Duodenal mucosa (tissue), 2 donors: ENCODE data around the gene NDUFAF7.

Experiments used
- H3K27ac ChIP-seq: one replicate; pipeline ENCODE4 v1.7.0; 2013; ENCODE audit warnings: low read depth, low read length
- H3K27me3 ChIP-seq, 2 donors: one replicate each; pipeline ENCODE4 v1.7.0; 2013; ENCODE audit warnings: low read length in 2 of 2, control low read depth in 1 of 2; ENCODE audit not compliant: insufficient read depth in 2 of 2, control insufficient read depth in 1 of 2
- H3K36me3 ChIP-seq, 2 donors: one replicate each; pipeline ENCODE4 v1.7.0; 2013; ENCODE audit warnings: low read length in 2 of 2, control low read depth in 1 of 2; ENCODE audit not compliant: insufficient read depth in 2 of 2, control insufficient read depth in 1 of 2
- H3K4me1 ChIP-seq, 2 donors: one replicate each; pipeline ENCODE4 v1.7.0; 2013; ENCODE audit warnings: low read length in 2 of 2, control low read depth in 1 of 2; ENCODE audit not compliant: insufficient read depth in 2 of 2, control insufficient read depth in 1 of 2
- H3K4me3 ChIP-seq, 2 donors: one replicate each; pipeline ENCODE4 v1.7.0; 2013; ENCODE audit warnings: low read length in 2 of 2, low read depth in 1 of 2
- H3K9ac ChIP-seq, 2 donors: one replicate each; pipeline ENCODE4 v1.7.0; 2013; ENCODE audit warnings: low read length in 2 of 2, low read depth in 1 of 2
- H3K9me3 ChIP-seq, 2 donors: one replicate each; pipeline ENCODE4 v1.7.0; 2013; ENCODE audit warnings: low read length in 2 of 2, control low read depth in 1 of 2; ENCODE audit not compliant: control insufficient read depth in 1 of 2

NDUFAF7 gene

DNA sequence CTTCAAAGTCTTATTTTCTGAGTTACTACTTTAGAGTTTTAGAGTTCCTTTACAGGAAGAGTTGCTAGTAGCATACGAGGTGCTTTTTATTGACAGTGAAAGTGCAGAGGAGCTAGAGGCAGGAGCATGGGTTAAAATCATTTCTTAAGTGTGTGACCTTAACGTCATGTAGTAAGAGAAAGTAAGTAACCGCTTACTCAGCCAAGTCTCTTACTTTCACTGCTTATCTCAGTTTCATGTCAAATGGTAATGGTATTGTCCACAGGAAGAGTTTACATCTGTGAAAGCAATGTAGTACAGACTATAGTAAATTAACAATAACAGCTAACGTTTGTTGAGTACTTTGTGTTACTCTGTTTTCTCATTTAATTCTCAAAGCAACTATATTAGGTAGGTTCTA lies 12.6 kb downstream of the NDUFAF7 start:
- no peaks in the 10 kb centered on the region for H3K27me3 ChIP-seq
- H3K9me3 ChIP-seq, result no peaks in the 10 kb centered on the region
- H3K4me1 ChIP-seq, result no peaks in the 10 kb centered on the region
- no peak overlapping the region for H3K4me3 ChIP-seq
- H3K36me3 ChIP-seq, result peaks cover 9 to 64% of the 10 kb centered on the region in 2 donors
- H3K9ac ChIP-seq, result no peak overlapping the region
- H3K27ac ChIP-seq, result no peak overlapping the region

DNA sequence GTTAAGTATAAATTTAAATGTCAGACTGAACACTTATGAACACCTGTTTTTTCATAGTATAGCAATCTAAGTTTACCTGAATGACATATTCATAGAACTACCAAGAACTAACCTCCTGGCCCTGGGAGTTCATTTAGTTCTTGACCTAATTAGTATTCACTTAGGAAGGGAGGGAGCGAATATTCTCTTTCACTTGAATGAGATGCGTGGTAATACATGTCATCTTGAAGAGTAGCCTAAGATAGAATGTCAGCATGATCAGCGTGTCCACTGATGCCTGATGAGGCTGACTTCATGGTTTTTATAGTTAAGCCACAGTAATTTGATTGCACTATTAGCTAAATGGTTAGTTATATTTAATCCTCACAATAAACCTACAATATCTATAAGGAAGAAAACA lies 13.3 kb downstream of the NDUFAF7 start:
- H3K9me3 ChIP-seq, result no peaks in the 10 kb centered on the region
- no peak overlapping the region for H3K27ac ChIP-seq
- H3K4me1 ChIP-seq, result no peaks in the 10 kb centered on the region
- H3K9ac ChIP-seq, result no peak overlapping the region
- H3K36me3 ChIP-seq, result peaks cover 9 to 72% of the 10 kb centered on the region in 2 donors
- H3K27me3 ChIP-seq, result no peaks in the 10 kb centered on the region
- no peak overlapping the region for H3K4me3 ChIP-seq

DNA sequence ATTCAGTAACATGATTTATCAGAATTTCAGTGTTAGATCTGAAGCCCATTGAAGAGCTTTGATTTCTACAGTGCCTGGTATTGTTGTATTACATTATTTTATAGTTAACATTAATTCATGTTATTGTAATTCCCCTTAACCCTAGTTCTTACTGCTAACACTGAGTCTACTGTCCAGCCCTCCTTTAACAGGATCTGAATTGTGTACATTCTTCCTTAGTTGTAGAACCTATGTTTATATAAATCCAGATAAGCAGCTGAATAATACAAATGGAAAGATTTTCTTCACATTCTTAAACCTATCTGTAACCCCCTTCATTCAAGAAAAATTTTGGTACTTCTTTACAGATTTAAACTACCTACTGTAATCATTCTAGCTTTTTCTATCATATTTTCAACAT lies 14.7 kb downstream of the NDUFAF7 start:
- H3K36me3 ChIP-seq, result peaks cover 9 to 80% of the 10 kb centered on the region in 2 donors
- H3K9ac ChIP-seq, result no peak overlapping the region
- H3K27me3 ChIP-seq, result no peaks in the 10 kb centered on the region
- no peaks in the 10 kb centered on the region for H3K9me3 ChIP-seq
- no peaks in the 10 kb centered on the region for H3K4me1 ChIP-seq
- H3K4me3 ChIP-seq, result no peak overlapping the region
- no peak overlapping the region for H3K27ac ChIP-seq

DNA sequence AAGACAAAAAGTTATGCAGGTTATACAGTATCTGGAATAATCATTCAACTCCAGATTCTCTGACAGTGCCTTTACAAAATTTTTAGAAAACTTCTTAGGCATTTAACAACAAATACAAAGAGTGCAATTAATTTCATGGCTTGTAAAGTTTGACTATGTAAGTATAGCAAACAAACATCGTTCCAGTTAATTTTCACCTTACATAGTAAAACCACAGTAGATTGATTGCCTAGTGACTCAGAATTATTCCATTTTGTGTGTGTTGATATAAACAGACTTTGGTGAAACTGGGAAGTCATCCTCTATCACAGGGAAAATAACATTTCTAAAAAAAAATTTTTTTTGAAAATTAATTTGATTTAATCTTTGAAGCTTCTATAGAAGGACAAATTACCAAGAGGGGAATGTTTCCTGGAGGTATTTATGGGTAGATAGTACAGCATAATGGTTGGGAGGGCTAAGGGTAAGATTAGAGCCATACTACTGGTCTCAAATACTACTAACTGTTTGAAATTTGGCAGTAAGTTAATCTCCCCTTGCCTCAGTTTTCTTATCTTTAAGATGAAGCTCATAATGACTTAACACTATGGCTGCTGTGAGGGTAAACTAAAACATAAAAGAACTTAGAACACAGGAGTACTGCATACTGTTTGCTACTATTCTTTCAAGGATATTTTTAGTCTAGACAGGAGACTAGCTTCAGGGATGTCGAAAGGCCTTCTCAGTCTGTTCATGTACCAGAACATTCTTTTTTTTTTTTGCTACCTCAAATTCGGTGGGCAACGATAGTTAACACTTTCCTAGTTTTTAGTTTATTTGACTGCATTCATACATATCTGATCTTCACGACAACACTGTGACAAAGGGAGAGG lies 19.6 kb downstream of the NDUFAF7 start:
- H3K36me3 ChIP-seq, result peaks cover 36 to 89% of the 10 kb centered on the region in 2 donors
- H3K27ac ChIP-seq, result no peak overlapping the region
- no peak overlapping the region for H3K9ac ChIP-seq
- no peak overlapping the region for H3K4me3 ChIP-seq
- no peaks in the 10 kb centered on the region for H3K4me1 ChIP-seq
- H3K27me3 ChIP-seq, result no peaks in the 10 kb centered on the region
- no peaks in the 10 kb centered on the region for H3K9me3 ChIP-seq

DNA sequence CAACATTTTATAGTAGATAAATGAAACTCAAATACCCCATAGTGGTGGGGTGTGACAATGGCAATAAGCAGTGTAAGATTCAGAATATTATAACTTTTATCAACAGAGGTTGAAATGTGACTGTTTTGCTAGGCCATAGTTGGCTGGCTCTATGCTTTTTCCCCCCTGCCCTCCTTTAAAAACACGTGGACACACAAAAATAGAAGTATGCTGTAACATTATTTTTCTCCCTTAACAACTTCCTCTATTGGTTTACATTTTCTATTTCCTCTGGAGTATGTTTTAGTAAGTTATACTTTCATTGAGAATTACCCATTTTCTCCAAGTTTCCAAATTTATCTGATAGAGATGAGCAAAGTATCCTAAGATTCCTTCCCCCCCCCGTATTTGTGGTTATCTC lies 31.1 kb downstream of the NDUFAF7 start:
- no peaks in the 10 kb centered on the region for H3K4me1 ChIP-seq
- peaks cover 20 to 38% of the 10 kb centered on the region in 2 donors for H3K36me3 ChIP-seq
- no peaks in the 10 kb centered on the region for H3K9me3 ChIP-seq
- H3K4me3 ChIP-seq, result no peak overlapping the region
- no peak overlapping the region for H3K27ac ChIP-seq
- H3K27me3 ChIP-seq, result no peaks in the 10 kb centered on the region
- no peak overlapping the region for H3K9ac ChIP-seq

DNA sequence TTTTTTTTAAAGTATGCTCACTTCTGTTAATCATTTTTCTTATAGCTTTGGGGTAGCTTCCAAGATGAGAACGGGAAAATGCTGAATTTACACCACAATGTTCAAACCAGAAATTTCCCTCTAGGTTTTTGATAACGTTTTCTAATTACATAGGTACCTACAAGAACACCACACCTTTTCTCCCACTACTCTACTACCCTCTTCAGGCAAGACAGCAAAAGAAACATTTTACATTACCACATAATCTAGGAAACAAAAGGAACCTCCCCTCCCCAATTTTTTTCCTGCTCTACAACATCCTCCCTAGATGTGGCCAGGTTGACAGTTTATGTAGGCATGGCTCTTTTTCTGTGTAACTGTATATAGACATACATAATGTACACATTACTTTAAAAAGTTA lies 32.4 kb downstream of the NDUFAF7 start:
- Histone ChIP-seq H3K4me3 (no peak overlapping the region), H3K27me3 (no peaks in the 10 kb centered on the region), H3K9ac (no peak overlapping the region), H3K4me1 (no peaks in the 10 kb centered on the region), H3K36me3 (peaks cover 19 to 33% of the 10 kb centered on the region in 2 donors), H3K9me3 (no peaks in the 10 kb centered on the region), H3K27ac (no peak overlapping the region)

DNA sequence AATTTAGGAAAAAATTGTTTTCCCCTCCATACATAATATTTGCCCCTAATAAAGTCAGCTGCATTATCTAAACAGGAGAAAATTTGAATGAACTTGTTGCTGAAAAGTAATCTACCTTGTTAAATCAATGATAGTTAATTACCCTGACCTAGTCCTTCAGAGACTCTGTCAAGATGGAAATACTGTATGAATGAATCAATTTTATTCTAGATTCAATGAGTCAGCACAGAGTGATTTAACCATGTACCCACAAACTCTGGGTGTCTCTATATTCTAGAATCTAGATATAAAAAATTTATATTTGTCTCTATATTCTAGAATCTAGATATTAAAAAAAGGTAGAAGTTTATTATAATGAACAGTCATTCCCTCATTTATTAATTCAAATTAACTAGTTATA lies 36.2 kb downstream of the NDUFAF7 start:
- H3K36me3 ChIP-seq, result peaks cover 18 to 41% of the 10 kb centered on the region in 2 donors
- H3K9me3 ChIP-seq, result no peaks in the 10 kb centered on the region
- no peaks in the 10 kb centered on the region for H3K4me1 ChIP-seq
- no peak overlapping the region for H3K9ac ChIP-seq
- H3K27me3 ChIP-seq, result no peaks in the 10 kb centered on the region
- no peak overlapping the region for H3K27ac ChIP-seq
- H3K4me3 ChIP-seq, result no peak overlapping the region

DNA sequence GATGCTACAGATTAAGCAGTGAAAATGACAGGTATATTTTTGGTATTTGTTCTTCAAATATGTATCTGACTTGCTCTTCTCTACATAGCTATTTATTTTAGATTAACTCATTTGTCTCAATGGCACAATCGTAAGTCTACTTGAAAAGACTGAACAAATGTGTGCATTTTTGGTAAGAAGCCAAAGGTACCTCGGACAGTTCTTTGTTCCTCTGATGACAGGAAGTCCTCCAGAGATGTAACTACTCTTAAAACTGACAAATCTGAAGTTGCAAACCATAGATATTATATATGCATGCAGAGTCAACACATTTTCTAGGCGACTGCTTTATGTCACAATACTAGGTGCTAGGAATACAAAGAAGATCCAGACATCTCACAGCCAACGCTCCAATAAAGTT lies 36.7 kb downstream of the NDUFAF7 start:
- no peak overlapping the region for H3K27ac ChIP-seq
- H3K9ac ChIP-seq, result no peak overlapping the region
- H3K27me3 ChIP-seq, result no peaks in the 10 kb centered on the region
- H3K4me1 ChIP-seq, result no peaks in the 10 kb centered on the region
- no peak overlapping the region for H3K4me3 ChIP-seq
- peaks cover 18 to 42% of the 10 kb centered on the region in 2 donors for H3K36me3 ChIP-seq
- no peaks in the 10 kb centered on the region for H3K9me3 ChIP-seq

DNA sequence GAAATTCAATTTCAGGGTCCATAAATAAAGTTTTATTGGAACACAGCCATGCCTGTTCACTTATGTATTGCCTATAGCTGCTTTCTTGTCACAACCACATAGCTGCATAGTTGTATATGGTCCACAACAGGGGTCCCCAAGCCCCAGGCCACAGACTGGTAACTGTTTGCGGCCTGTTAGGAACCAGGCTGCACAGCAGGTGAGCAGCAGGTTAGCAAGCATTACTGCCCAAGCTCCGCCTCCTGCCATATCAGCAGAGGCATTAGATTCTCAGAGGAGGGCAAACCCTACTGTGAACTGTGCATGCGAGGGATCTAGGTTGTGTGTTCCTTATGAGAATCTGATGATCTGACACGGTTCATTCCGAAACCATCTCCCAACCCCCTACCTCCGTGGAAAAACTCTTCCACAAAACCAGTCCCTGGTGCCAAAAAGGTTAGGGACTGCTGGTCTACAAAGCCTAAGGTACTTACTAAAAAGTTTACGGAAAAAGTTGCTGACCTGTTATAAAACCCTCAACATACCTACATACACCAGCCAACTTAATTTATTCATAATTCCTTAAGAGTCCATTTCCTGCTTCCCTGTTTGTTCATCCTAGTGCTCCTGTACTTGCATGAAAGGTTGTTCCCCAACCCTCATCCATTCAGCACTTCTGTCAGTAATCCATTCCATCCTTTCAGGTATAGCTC lies 40.1 kb downstream of the NDUFAF7 start:
- peaks cover 23 to 57% of the 10 kb centered on the region in 2 donors for H3K36me3 ChIP-seq
- no peaks in the 10 kb centered on the region for H3K4me1 ChIP-seq
- H3K9me3 ChIP-seq, result no peaks in the 10 kb centered on the region
- H3K9ac ChIP-seq, result no peak overlapping the region
- H3K27ac ChIP-seq, result no peak overlapping the region
- no peaks in the 10 kb centered on the region for H3K27me3 ChIP-seq
- H3K4me3 ChIP-seq, result no peak overlapping the region

DNA sequence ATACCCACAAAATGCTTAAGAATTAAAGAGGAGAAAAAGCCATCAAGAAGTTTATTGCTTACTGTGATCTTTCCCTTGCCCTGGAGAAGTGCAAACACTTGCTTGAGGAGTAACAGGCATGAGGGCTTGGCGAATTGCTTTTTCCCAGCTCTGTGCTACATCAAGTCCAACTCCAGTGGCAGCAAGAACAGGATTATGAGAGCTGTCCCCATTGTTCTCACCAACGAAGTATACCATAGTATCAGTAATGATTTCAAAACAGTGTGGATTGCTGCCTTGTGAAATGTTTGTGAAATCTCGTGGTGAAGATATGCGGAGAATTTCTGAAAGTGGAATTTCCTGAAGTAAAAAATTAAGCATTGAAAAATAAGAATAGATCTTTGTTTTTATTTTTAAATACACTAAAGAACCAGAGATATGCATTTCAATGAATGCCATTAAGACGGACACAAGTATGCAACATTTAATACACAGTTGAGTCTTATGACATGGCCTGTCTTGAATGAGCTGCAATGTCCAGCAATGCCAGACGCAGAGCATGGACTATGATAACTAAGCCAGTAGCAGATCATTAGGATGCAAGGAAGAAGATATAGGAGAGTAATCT lies 43.0 kb downstream of the NDUFAF7 start:
- H3K4me3 ChIP-seq, result no peak overlapping the region
- no peak overlapping the region for H3K27ac ChIP-seq
- H3K36me3 ChIP-seq, result peaks cover 20 to 47% of the 10 kb centered on the region in 2 donors
- H3K9me3 ChIP-seq, result no peaks in the 10 kb centered on the region
- no peak overlapping the region for H3K9ac ChIP-seq
- H3K4me1 ChIP-seq, result no peaks in the 10 kb centered on the region
- no peaks in the 10 kb centered on the region for H3K27me3 ChIP-seq
